WTC11 (cell line): ENCODE data around the gene PTPRG. TPM values are rescaled to one million over a fixed set of nuclear protein-coding genes. Genes with fewer than 3 reads are reported as not detected.

Experiments used
- ATAC-seq: fragments of 200-7000 bp; cut with Tn5 transposase; 2 replicates; pipeline ENCODE4 v1.10.0; 2021; ENCODE audit warnings: mild to moderate bottlenecking, moderate library complexity
- CTCF ChIA-PET: fragments of 300-600 bp; sonication (Branson Sonifier 250); formaldehyde crosslinking; loops from one replicate; lab custom pipeline; 2021; ENCODE audit warnings: antibody characterized with exemption; lab: Charles Lee
- POLR2A ChIA-PET: fragments of 350-600 bp; sonication (Branson Sonifier 250); formaldehyde crosslinking; loops from one replicate; lab custom pipeline; 2021; ENCODE audit warnings: antibody characterized with exemption; lab: Charles Lee
- DNase-seq: peaks from one replicate; pipeline ENCODE4 v3.0.0; 2021; ENCODE audit warnings: low spot score
- H3K27ac Mint-ChIP-seq: 2 replicates; pipeline ENCODE4 v1.8.0; 2021; ENCODE audit warnings: mixed read lengths
- H3K27me3 Mint-ChIP-seq: 2 replicates; pipeline ENCODE4 v1.8.0; 2021; ENCODE audit warnings: low read depth, mild to moderate bottlenecking, moderate library complexity, mixed read lengths
- H3K36me3 Mint-ChIP-seq: 2 replicates; pipeline ENCODE4 v1.8.0; 2021; ENCODE audit warnings: mixed read lengths
- H3K4me1 Mint-ChIP-seq: 2 replicates; pipeline ENCODE4 v1.8.0; 2022; ENCODE audit warnings: mixed read lengths
- H3K4me3 Mint-ChIP-seq: 2 replicates; pipeline ENCODE4 v1.8.0; 2021; ENCODE audit warnings: mild to moderate bottlenecking, moderate library complexity, mixed read lengths
- H3K9me3 Mint-ChIP-seq: 2 replicates; pipeline ENCODE4 v1.8.0; 2021; ENCODE audit warnings: mixed read lengths
- AR ChIP-seq: fragments of 250-450 bp; sonication (Bioruptor Pico); IDR thresholded peaks from 2 replicates; pipeline ENCODE4 v1.9.0; 2021; ENCODE audit warnings: mild to moderate bottlenecking
- ELF4 ChIP-seq: sonication (generic); formaldehyde crosslinking; IDR thresholded peaks from 2 replicates; pipeline ENCODE4 v1.8.1; 2022; ENCODE audit warnings: low read depth, mild to moderate bottlenecking, moderate library complexity, missing genetic modification reagents
- ESRRA ChIP-seq: sonication (generic); formaldehyde crosslinking; IDR thresholded peaks from 2 replicates; pipeline ENCODE4 v1.8.1; 2022; ENCODE audit warnings: mild to moderate bottlenecking, missing genetic modification reagents, borderline replicate concordance
- FOXJ3 ChIP-seq: sonication (generic); formaldehyde crosslinking; IDR thresholded peaks from 2 replicates; pipeline ENCODE4 v1.9.0; 2021; ENCODE audit warnings: missing genetic modification reagents, mild to moderate bottlenecking, borderline replicate concordance
- FOXP1 ChIP-seq: sonication (generic); formaldehyde crosslinking; IDR thresholded peaks from 2 replicates; pipeline ENCODE4 v1.8.0; 2022; ENCODE audit warnings: missing genetic modification reagents, mild to moderate bottlenecking, moderate library complexity, borderline replicate concordance
- GRHL2 ChIP-seq: fragments of 250-450 bp; sonication (Bioruptor Pico); IDR thresholded peaks from 2 replicates; pipeline ENCODE4 v1.8.0; 2022; ENCODE audit warnings: mild to moderate bottlenecking, moderate library complexity; ENCODE audit not compliant: insufficient replicate concordance, severe bottlenecking
- JUN ChIP-seq: sonication (generic); formaldehyde crosslinking; IDR thresholded peaks from 2 replicates; pipeline ENCODE4 v1.8.0; 2023; ENCODE audit warnings: mild to moderate bottlenecking, missing genetic modification reagents
- MLX ChIP-seq: sonication (generic); formaldehyde crosslinking; IDR thresholded peaks from 2 replicates; pipeline ENCODE4 v1.8.1; 2023; ENCODE audit warnings: mild to moderate bottlenecking, missing genetic modification reagents, moderate library complexity
- NFE2L1 ChIP-seq: sonication (generic); formaldehyde crosslinking; IDR thresholded peaks from 2 replicates; pipeline ENCODE4 v1.8.1; 2023; ENCODE audit warnings: missing genetic modification reagents
- OVOL2 ChIP-seq: fragments of 250-450 bp; sonication (Bioruptor Pico); IDR thresholded peaks from 2 replicates; pipeline ENCODE4 v1.9.0; 2021; ENCODE audit warnings: mild to moderate bottlenecking, borderline replicate concordance
- PRRX2 ChIP-seq: fragments of 250-450 bp; sonication (Bioruptor Pico); IDR thresholded peaks from 2 replicates; pipeline ENCODE4 v1.8.0; 2021; ENCODE audit warnings: mild to moderate bottlenecking
- RELA ChIP-seq: sonication (generic); formaldehyde crosslinking; IDR thresholded peaks from 2 replicates; pipeline ENCODE4 v1.8.1; 2022; ENCODE audit warnings: missing genetic modification reagents, mild to moderate bottlenecking, borderline replicate concordance
- SMAD3 ChIP-seq: sonication (generic); formaldehyde crosslinking; IDR thresholded peaks from 2 replicates; pipeline ENCODE4 v1.8.0; 2022; ENCODE audit warnings: missing genetic modification reagents, mild to moderate bottlenecking, borderline replicate concordance
- ZBTB21 ChIP-seq: sonication (generic); formaldehyde crosslinking; IDR thresholded peaks from 2 replicates; pipeline ENCODE4 v1.8.1; 2023; ENCODE audit warnings: mild to moderate bottlenecking, missing genetic modification reagents, borderline replicate concordance
- ZBTB43 ChIP-seq: sonication (generic); formaldehyde crosslinking; IDR thresholded peaks from 2 replicates; pipeline ENCODE4 v1.8.1; 2023; ENCODE audit warnings: mild to moderate bottlenecking, missing genetic modification reagents
- ZNF512 ChIP-seq: sonication (generic); formaldehyde crosslinking; IDR thresholded peaks from 2 replicates; pipeline ENCODE4 v1.8.1; 2022; ENCODE audit warnings: missing genetic modification reagents, borderline replicate concordance
- total RNA-seq: library from RNA; stranded (reverse); gene quantifications from 3 replicates; pipeline ENCODE4 v1.2.3, GENCODE V29; 2021
- TF ChIP-seq, protein P1 (sequence below): sonication (generic); formaldehyde crosslinking; IDR thresholded peaks from 2 replicates; pipeline ENCODE4 v1.8.1; 2023; ENCODE audit warnings: mild to moderate bottlenecking, moderate library complexity, missing genetic modification reagents
- TF ChIP-seq, protein P2 (sequence below): fragments of 250-450 bp; sonication (Bioruptor Pico); IDR thresholded peaks from 2 replicates; pipeline ENCODE4 v1.9.0; 2021; ENCODE audit warnings: mild to moderate bottlenecking
- TF ChIP-seq, protein P3 (sequence below): fragments of 250-450 bp; sonication (Bioruptor Pico); IDR thresholded peaks from 2 replicates; pipeline ENCODE4 v1.9.0; 2021; ENCODE audit warnings: moderate library complexity, mild to moderate bottlenecking, inconsistent platforms, borderline replicate concordance

The PTPRG gene
- total RNA-seq, 1 experiment from 2014 or later: 106 TPM

DNA sequence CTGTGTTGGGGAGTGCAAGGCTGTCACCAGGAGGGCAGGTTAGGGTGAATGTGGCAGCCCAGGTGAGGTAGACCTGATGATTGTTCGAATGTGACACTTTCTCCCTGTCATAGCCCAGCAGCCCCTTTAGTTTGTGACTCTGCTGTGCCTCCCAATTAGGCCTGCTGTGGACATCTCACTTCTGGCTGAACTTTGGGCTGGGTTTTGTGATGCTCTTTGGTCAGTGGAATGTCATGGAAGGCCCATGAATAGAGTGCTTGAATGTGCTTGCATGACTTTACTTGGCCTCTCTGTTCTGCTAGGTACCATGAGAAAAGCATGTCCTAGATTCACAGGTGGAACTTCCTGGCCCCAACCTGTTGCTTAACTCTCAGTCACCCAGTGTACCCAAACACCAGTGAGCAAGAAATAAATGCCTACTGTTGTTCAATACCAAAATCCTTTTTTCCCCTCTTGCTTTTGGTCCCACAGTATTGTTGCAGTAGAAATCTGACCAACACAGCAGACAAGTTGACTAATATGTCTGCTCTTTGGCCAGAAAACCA is 249.7 kb downstream of the PTPRG start (continued):
- TF ChIP-seq ZNF512 (CRISPR knock-in tag) (no peak), OVOL2 (no peak)

GRCh38 chr3:61811652-61812051 is 250.3 kb downstream of the PTPRG start:
- H3K27ac Mint-ChIP-seq: no peak overlapping the region
- no peaks in the 10 kb centered on the region for H3K36me3 Mint-ChIP-seq
- H3K9me3 Mint-ChIP-seq: no peaks in the 10 kb centered on the region
- H3K27me3 Mint-ChIP-seq: no peaks in the 10 kb centered on the region
- no peak for TF ChIP-seq SMAD3 (CRISPR knock-in tag)
- TF ChIP-seq OVOL2: no peak
- no peak for TF ChIP-seq AR
- TF ChIP-seq, protein P1, sequence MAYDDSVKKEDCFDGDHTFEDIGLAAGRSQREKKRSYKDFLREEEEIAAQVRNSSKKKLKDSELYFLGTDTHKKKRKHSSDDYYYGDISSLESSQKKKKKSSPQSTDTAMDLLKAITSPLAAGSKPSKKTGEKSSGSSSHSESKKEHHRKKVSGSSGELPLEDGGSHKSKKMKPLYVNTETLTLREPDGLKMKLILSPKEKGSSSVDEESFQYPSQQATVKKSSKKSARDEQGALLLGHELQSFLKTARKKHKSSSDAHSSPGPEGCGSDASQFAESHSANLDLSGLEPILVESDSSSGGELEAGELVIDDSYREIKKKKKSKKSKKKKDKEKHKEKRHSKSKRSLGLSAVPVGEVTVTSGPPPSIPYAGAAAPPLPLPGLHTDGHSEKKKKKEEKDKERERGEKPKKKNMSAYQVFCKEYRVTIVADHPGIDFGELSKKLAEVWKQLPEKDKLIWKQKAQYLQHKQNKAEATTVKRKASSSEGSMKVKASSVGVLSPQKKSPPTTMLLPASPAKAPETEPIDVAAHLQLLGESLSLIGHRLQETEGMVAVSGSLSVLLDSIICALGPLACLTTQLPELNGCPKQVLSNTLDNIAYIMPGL (CRISPR knock-in tag): no peak
- TF ChIP-seq GRHL2 (CRISPR knock-in tag): no peak
- H3K4me3 Mint-ChIP-seq: no peak overlapping the region
- ChIA-PET CTCF (no interaction called here), POLR2A (no interaction called here)
- H3K4me1 Mint-ChIP-seq: peaks cover 76% of the 10 kb centered on the region
- no peak for DNase-seq
- no peak for ATAC-seq

DNA sequence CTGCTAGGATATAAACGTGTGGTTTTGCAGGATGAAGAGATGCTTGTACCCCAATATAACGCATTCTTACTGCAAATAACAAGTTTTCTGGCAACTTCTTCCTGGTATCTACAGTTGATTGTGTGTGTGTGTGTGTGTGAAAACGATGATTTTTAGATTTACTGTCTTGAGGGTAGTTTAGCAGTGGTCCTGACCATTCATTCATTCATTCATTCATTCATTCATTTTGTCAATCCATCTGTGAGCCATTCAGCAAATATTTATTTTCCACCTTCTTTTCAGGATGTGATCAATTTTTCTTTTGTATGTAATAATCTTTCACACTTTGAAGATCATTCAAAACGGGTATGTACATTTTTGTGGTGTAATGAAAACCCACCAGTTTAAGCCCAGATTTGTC is 250.7 kb downstream of the PTPRG start:
- H3K9me3 Mint-ChIP-seq: no peaks in the 10 kb centered on the region
- DNase-seq: no peak
- H3K4me1 Mint-ChIP-seq: peaks cover 71% of the 10 kb centered on the region
- no peak overlapping the region for H3K4me3 Mint-ChIP-seq
- H3K27ac Mint-ChIP-seq: peak overlapping the region; percentile 42; the same call in 1 of the 2 replicates
- CTCF ChIA-PET: no interaction called here
- no peaks in the 10 kb centered on the region for H3K27me3 Mint-ChIP-seq
- H3K36me3 Mint-ChIP-seq: no peaks in the 10 kb centered on the region
- POLR2A ChIA-PET: no interaction called here
- no peak for ATAC-seq
- no peak for TF ChIP-seq NFE2L1 (CRISPR knock-in tag)
- TF ChIP-seq MLX (CRISPR knock-in tag): no peak
- no peak for TF ChIP-seq ELF4
- no peak for TF ChIP-seq AR
- no peak for TF ChIP-seq ZBTB43 (CRISPR knock-in tag)
- no peak for TF ChIP-seq ESRRA
- no peak for TF ChIP-seq ZBTB21
- TF ChIP-seq, protein P2, sequence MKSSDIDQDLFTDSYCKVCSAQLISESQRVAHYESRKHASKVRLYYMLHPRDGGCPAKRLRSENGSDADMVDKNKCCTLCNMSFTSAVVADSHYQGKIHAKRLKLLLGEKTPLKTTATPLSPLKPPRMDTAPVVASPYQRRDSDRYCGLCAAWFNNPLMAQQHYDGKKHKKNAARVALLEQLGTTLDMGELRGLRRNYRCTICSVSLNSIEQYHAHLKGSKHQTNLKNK: no peak
- no peak for TF ChIP-seq RELA (CRISPR knock-in tag)
- TF ChIP-seq, protein P3, sequence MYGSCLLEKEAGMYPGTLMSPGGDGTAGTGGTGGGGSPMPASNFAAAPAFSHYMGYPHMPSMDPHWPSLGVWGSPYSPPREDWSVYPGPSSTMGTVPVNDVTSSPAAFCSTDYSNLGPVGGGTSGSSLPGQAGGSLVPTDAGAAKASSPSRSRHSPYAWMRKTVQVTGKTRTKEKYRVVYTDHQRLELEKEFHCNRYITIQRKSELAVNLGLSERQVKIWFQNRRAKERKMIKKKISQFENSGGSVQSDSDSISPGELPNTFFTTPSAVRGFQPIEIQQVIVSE (CRISPR knock-in tag): no peak
- no peak for TF ChIP-seq JUN (CRISPR knock-in tag)
- TF ChIP-seq FOXP1 (CRISPR knock-in tag): no peak
- TF ChIP-seq FOXJ3 (CRISPR knock-in tag): no peak
- TF ChIP-seq PRRX2: no peak
